ENCODE measurements around the gene DNAJB7. TPM values are rescaled to one million over a fixed set of nuclear protein-coding genes. Genes with fewer than 3 reads are reported as not detected.
"Not testable (repeated sequence)": the region's sequence is repeated elsewhere in the genome, so short reads cannot be mapped to it uniquely, and the experiment has no call there.

Gene DNAJB7
- total RNA-seq, 2 experiments from 2014 or later = not detected

- H3K9me3 Mint-ChIP-seq = no peaks in the 10 kb centered on the region
- ChIA-PET POLR2A (no interaction called here), CTCF (interaction anchor here (1.6 kb wide), 1 partner anchor 10 kb away, joined by 5 read pairs; no protein-coding TSS in a partner anchor)
- H3K4me3 Mint-ChIP-seq = no peak overlapping the region
- Histone ChIP-seq H3K9me3 (ENCODE audit: control insufficient read depth in 1 of 2, insufficient read depth in 1 of 2, low read length in 2 of 2) (no peaks in the 10 kb centered on the region), H3K27me3 (ENCODE audit: control insufficient read depth in 1 of 2, insufficient read depth in 2 of 2, low read length in 2 of 2) (no peaks in the 10 kb centered on the region), H3K36me3 (ENCODE audit: insufficient read depth, low read length) (peaks cover 13% of the 10 kb centered on the region), H3K4me3 (ENCODE audit: low read length) (no peak overlapping the region), H3K4me1 (ENCODE audit: insufficient read depth, low read length) (no peaks in the 10 kb centered on the region), H3K27ac (ENCODE audit: low read depth in 1 of 2, low read length in 2 of 2) (no peak overlapping the region)
- intact Hi-C loops (cut with DNase I, micrococcal nuclease) = no loop called here
- no peak for TF ChIP-seq CTCF (IDR thresholded peaks at IDR 0.05)
- ATAC-seq (ENCODE audit: poor library complexity) (no peak), DNase-seq (no peak)
- peaks cover 43% of the 10 kb centered on the region for H3K36me3 Mint-ChIP-seq (ENCODE audit: low read depth)
- no peaks in the 10 kb centered on the region for H3K27me3 Mint-ChIP-seq
- no peak overlapping the region for H3K27ac Mint-ChIP-seq
- no peaks in the 10 kb centered on the region for H3K4me1 Mint-ChIP-seq (ENCODE audit: low read depth)
Measured at GRCh38 chr22:40876907-40877306, 15.0 kb upstream of the DNAJB7 start.

GRCh38 chr22:40875111-40875510, 13.2 kb upstream of the DNAJB7 start:
- ChIA-PET CTCF (interaction anchor here (1.6 kb wide), 1 partner anchor 8 kb away, joined by 5 read pairs; no protein-coding TSS in a partner anchor), POLR2A (no interaction called here)
- Histone ChIP-seq H3K9me3 (ENCODE audit: control insufficient read depth in 1 of 2, insufficient read depth in 1 of 2, low read length in 2 of 2) (no peaks in the 10 kb centered on the region), H3K36me3 (ENCODE audit: insufficient read depth, low read length) (peaks cover 14% of the 10 kb centered on the region), H3K27ac (ENCODE audit: low read depth in 1 of 2, low read length in 2 of 2) (no peak overlapping the region), H3K4me3 (ENCODE audit: low read length) (no peak overlapping the region), H3K4me1 (ENCODE audit: insufficient read depth, low read length) (no peaks in the 10 kb centered on the region), H3K27me3 (ENCODE audit: control insufficient read depth in 1 of 2, insufficient read depth in 2 of 2, low read length in 2 of 2) (no peaks in the 10 kb centered on the region)
- Mint-ChIP-seq H3K9me3 (no peaks in the 10 kb centered on the region), H3K27me3 (no peaks in the 10 kb centered on the region), H3K27ac (no peak overlapping the region), H3K4me1 (ENCODE audit: low read depth) (no peaks in the 10 kb centered on the region), H3K4me3 (no peak overlapping the region), H3K36me3 (ENCODE audit: low read depth) (peaks cover 47% of the 10 kb centered on the region)
- no peak for ATAC-seq (ENCODE audit: poor library complexity)
- intact Hi-C loops (cut with DNase I, micrococcal nuclease) = no loop called here
- no peak for TF ChIP-seq CTCF (IDR thresholded peaks at IDR 0.05)
- DNase-seq = no peak

- ChIA-PET POLR2A (interaction anchor here (0.6 kb wide), 1 partner anchor 25 kb away, joined by 4 read pairs; no protein-coding TSS in a partner anchor), CTCF (no interaction called here)
- Mint-ChIP-seq H3K27ac (no peak overlapping the region), H3K36me3 (ENCODE audit: low read depth) (peaks cover 50% of the 10 kb centered on the region), H3K4me1 (ENCODE audit: low read depth) (no peaks in the 10 kb centered on the region), H3K4me3 (no peak overlapping the region), H3K27me3 (no peaks in the 10 kb centered on the region), H3K9me3 (no peaks in the 10 kb centered on the region)
- Histone ChIP-seq H3K9me3 (ENCODE audit: control insufficient read depth in 1 of 2, insufficient read depth in 1 of 2, low read length in 2 of 2) (no peaks in the 10 kb centered on the region), H3K4me1 (ENCODE audit: insufficient read depth, low read length) (no peaks in the 10 kb centered on the region), H3K27ac (ENCODE audit: low read depth in 1 of 2, low read length in 2 of 2) (no peak overlapping the region), H3K36me3 (ENCODE audit: insufficient read depth, low read length) (peaks cover 14% of the 10 kb centered on the region), H3K4me3 (ENCODE audit: low read length) (no peak overlapping the region), H3K27me3 (ENCODE audit: control insufficient read depth in 1 of 2, insufficient read depth in 2 of 2, low read length in 2 of 2) (no peaks in the 10 kb centered on the region)
- no peak for ATAC-seq (ENCODE audit: poor library complexity)
- intact Hi-C loops (cut with DNase I, micrococcal nuclease) = no loop called here
- no peak for DNase-seq
- TF ChIP-seq CTCF (IDR thresholded peaks at IDR 0.05) = no peak
Measured at GRCh38 chr22:40874016-40874415, 12.1 kb upstream of the DNAJB7 start.

GRCh38 chr22:40868379-40868778, 6.5 kb upstream of the DNAJB7 start:
- H3K4me1 ChIP-seq (ENCODE audit: insufficient read depth, low read length); H3K27ac Mint-ChIP-seq; H3K9me3 Mint-ChIP-seq; H3K9me3 ChIP-seq (ENCODE audit: control insufficient read depth in 1 of 2, insufficient read depth in 1 of 2, low read length in 2 of 2); intact Hi-C loops (cut with DNase I, micrococcal nuclease); H3K4me3 ChIP-seq (ENCODE audit: low read length); H3K27me3 ChIP-seq (ENCODE audit: control insufficient read depth in 1 of 2, insufficient read depth in 2 of 2, low read length in 2 of 2); H3K4me3 Mint-ChIP-seq; ATAC-seq (ENCODE audit: poor library complexity); H3K27me3 Mint-ChIP-seq; DNase-seq; H3K36me3 ChIP-seq (ENCODE audit: insufficient read depth, low read length); H3K27ac ChIP-seq (ENCODE audit: low read depth in 1 of 2, low read length in 2 of 2): not testable (repeated sequence)
- CTCF ChIA-PET = interaction anchor here (1.2 to 1.4 kb wide), 2 partner anchors 12 to 54 kb away, joined by 3 read pairs; partner anchors contain the start of gene ST13
- Mint-ChIP-seq H3K4me1 (ENCODE audit: low read depth) (peaks cover 29% of the 10 kb centered on the region), H3K36me3 (ENCODE audit: low read depth) (peaks cover 27% of the 10 kb centered on the region)
- POLR2A ChIA-PET = interaction anchor here (0.7 kb wide), 1 partner anchor 225 kb away, joined by 3 read pairs; no protein-coding TSS in a partner anchor

Measured in CD4-positive, alpha-beta T cell (primary cell).